Motor neuron (in vitro differentiated cells): Measurements from ENCODE around the gene KCTD7. TPM values are rescaled to one million over a fixed set of nuclear protein-coding genes. Genes with fewer than 3 reads are reported as not detected.
"Not testable (repeated sequence)": the region's sequence is repeated elsewhere in the genome, so short reads cannot be mapped to it uniquely, and the experiment has no call there.

ENCODE experiments used
- ATAC-seq, 8 experiments: fragments of 200-7000 bp; cut with Tn5 transposase; replicated peaks in 6 of 8; 2 replicates each; pipeline ENCODE4 v1.8.0; 2021; ENCODE audit warnings: mild to moderate bottlenecking in 8 of 8, moderate library complexity in 8 of 8
- H3K27ac ChIP-seq, 2 donors: fragments of 250-450 bp; sonication (Bioruptor Pico); 2 replicates each; pipeline ENCODE4 v1.9.0; 2021; ENCODE audit warnings: antibody characterized with exemption in 2 of 2, mild to moderate bottlenecking in 2 of 2, moderate library complexity in 1 of 2
- H3K4me1 ChIP-seq, 2 donors: fragments of 250-450 bp; sonication (Bioruptor Pico); replicated peaks in 1 of 2; 2 replicates each; pipeline ENCODE4 v1.6.1; 2021; ENCODE audit warnings: antibody characterized with exemption in 2 of 2, mild to moderate bottlenecking in 2 of 2, moderate library complexity in 1 of 2
- H3K4me3 ChIP-seq, 5 donors: fragments of 250-450 bp; sonication (Bioruptor Pico); 2 replicates each; pipeline ENCODE4 v1.9.0; 2021; ENCODE audit warnings: antibody characterized with exemption in 5 of 5, mild to moderate bottlenecking in 5 of 5, moderate library complexity in 4 of 5
- WGBS, 10 experiments: fragments of 450-650 bp; shearing (Covaris generic); methylation state at CpG; one replicate each; pipeline ENCODE4 v1.0.0; 2022; 5-methylcytosine and 5-hydroxymethylcytosine counted together
- in situ Hi-C, 9 experiments: fragments of 400-800 bp; cut with MboI; loops; one replicate each; pipeline ENCODE4 v1.15.0; 2021; ENCODE audit warnings: low sequenced_read_pairs in 9 of 9, low pct_unique_long_range_greater_than_20kb in 2 of 9; ENCODE audit not compliant: unreplicated experiment in 9 of 9
- total RNA-seq, 8 experiments: library from RNA; unstranded; fragments of 300-600 nt; gene quantifications; 2 replicates each; pipeline versions ENCODE4 v1.2.3 to v1.2.4, GENCODE V29; 2022

KCTD7 gene
- total RNA-seq, 8 experiments from 2014 or later, result 6.5 to 34.3 (median 21.1) TPM

GRCh38 chr7:66592597-66593146 is 36.0 kb upstream of the KCTD7 start:
- in situ Hi-C loops, result not testable (repeated sequence)

GRCh38 chr7:66594082-66594481 is 34.6 kb upstream of the KCTD7 start:
- H3K4me3 ChIP-seq, in situ Hi-C loops, ATAC-seq, H3K27ac ChIP-seq: not testable (repeated sequence)
- peaks cover 13 to 18% of the 10 kb centered on the region in 2 donors for H3K4me1 ChIP-seq
- WGBS, 10 experiments, result 78 to 100% (median 88%) methylated on average over 1 to 5 of the region's 8 CpGs; no CpG with 5 or more reads in 2 of the 10 experiments

More at GRCh38 chr7:66592597-66593146, 36.0 kb upstream of the KCTD7 start:
- peaks cover 13 to 18% of the 10 kb centered on the region in 2 donors for H3K4me1 ChIP-seq
- H3K4me3 ChIP-seq, result peak overlapping the region; percentile 60 to 99 (median 93)
- H3K27ac ChIP-seq, result peak overlapping the region; percentile 49 to 85
- 0 to 40% (median 0%) methylated on average over 1 to 3 of the region's 4 CpGs; no CpG with 5 or more reads in 4 of the 10 experiments for WGBS, 10 experiments
- ATAC-seq, result peak in 5 of 8 experiments; percentile 5 to 29 (median 18)

DNA sequence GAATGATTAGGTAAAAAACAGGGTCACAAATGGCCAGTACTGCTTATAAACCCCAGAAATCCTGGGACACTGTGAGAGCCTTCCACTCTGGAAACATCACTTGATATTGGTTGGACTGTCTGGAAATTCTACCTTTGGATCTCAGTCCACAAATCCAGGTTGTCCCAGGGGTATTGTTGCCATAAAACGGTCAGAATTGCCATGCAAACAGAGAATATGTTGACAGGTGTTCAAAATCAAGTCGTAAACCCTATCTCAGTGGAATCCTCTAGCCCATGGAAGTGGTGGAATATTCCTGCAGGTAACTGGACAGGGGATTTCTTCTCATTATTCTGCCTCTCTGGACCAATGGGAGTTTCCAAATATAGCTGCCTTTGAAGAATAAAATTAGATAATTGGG is 31.2 kb upstream of the KCTD7 start:
- no peak for ATAC-seq
- in situ Hi-C loops, result no loop called here
- Histone ChIP-seq H3K4me3 (no peak overlapping the region), H3K27ac (no peak overlapping the region), H3K4me1 (peaks cover 8% of the 10 kb centered on the region in 2 donors)
- 17 to 80% (median 50%) methylated on average over 1 to 2 of the region's 2 CpGs; no CpG with 5 or more reads in 3 of the 10 experiments for WGBS, 10 experiments

- in situ Hi-C loops, result no loop called here
- no peak for ATAC-seq
- WGBS, 10 experiments, result 57 to 100% (median 100%) methylated on average over 1 to 3 of the region's 3 CpGs; no CpG with 5 or more reads in 5 of the 10 experiments
- Histone ChIP-seq H3K4me3 (no peak overlapping the region), H3K4me1 (no peaks in the 10 kb centered on the region), H3K27ac (no peak overlapping the region)
These were observed 26.5 kb upstream of the KCTD7 start for GRCh38 chr7:66602159-66602558.

DNA sequence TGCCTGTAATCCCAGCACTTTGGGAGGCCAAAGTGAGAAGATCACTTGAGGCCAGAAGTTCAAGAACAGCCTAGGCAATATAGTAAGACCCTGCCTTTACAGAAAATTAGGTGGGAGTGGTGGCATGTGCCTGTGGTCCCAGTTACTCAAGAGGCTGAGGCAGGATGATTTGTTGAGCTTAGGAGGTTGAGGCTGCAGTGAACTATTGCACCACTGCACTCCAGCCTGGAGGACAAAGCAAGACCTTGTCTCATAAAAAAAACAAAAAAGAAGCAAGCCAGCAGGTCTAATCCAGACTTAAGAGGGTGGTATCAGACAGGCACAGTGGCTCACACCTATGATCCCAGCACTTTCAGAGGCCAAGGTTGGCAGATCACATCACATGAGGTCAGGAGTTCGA is 24.5 kb upstream of the KCTD7 start:
- H3K4me3 ChIP-seq, result no peak overlapping the region
- no peak overlapping the region for H3K27ac ChIP-seq
- ATAC-seq, result no peak
- in situ Hi-C loops, result no loop called here
- H3K4me1 ChIP-seq, result no peaks in the 10 kb centered on the region
- WGBS, 10 experiments, result 20 to 100% (median 100%) methylated on average over 1 of the region's 1 CpG; no CpG with 5 or more reads in 5 of the 10 experiments

DNA sequence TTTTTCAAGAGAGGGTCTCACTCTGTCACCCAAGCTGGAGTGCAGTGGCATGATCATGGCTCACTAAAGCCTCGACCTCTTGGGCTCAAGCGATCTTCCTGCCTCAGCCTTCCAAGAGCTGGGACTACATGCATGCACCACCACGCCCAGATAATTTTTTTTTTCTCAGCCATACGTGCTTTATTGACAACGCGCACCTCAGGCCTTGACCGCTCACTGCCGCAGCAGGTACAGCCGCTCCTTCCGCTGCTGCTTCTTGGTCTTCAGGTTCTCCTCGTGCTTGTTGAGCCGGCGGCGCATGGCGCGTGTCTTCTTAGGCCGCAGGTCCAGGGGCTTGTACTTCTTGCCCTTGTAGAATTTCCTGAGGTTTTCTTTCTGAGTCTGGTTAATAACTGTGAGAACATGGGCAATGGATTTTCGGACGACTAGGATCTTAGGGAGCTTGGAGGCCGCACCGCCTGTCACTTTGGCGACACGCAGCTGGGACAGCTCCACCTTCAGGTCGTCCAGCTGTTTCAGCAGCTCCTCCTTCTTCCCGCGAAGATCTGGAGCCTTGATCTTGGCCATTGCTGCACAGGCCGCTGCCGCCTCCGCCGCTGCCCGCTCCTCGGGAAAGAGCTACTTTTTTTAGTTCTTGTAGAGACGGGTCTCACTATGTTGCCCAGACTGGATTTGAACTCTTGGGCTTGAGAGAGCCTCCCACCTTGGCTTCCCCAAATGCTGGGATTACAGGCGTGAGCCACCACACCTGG is 22.0 kb upstream of the KCTD7 start:
- in situ Hi-C loops, H3K4me3 ChIP-seq, H3K27ac ChIP-seq, H3K4me1 ChIP-seq, ATAC-seq: not testable (repeated sequence)
- WGBS, 10 experiments, result 73 to 95% (median 93%) methylated on average over 3 to 28 of the region's 34 CpGs; no CpG with 5 or more reads in 2 of the 10 experiments

DNA sequence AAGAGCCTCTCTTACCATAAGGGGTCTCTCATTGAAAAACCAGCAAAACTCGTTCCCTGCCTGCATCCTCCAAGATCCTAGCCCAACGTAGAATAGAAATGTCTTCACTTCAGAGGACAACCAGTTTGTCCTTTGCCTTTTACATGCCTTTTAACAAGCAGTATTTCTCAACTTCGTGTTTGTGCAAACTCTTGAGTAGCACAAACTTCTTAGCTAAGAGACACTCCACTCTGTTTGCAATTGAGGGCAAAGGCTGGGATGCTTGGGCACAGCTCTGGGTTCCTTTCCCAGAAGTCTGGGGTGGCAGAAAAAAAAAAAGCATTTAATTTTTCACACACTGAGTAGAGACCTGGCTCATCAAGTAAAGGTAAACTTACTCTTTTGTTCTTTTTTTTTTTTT is 19.5 kb upstream of the KCTD7 start:
- no peak for ATAC-seq
- no peak overlapping the region for H3K27ac ChIP-seq
- no peaks in the 10 kb centered on the region for H3K4me1 ChIP-seq
- no peak overlapping the region for H3K4me3 ChIP-seq
- WGBS, 10 experiments, result 28 to 75% (median 61%) methylated on average over 1 to 3 of the region's 3 CpGs; no CpG with 5 or more reads in 1 of the 10 experiments
- in situ Hi-C loops, result no loop called here

GRCh38 chr7:66614596-66614995 is 14.1 kb upstream of the KCTD7 start:
- WGBS, 10 experiments, result no CpG with 5 or more reads among the region's 33 CpGs
- ATAC-seq, H3K4me3 ChIP-seq, H3K4me1 ChIP-seq, H3K27ac ChIP-seq, in situ Hi-C loops: not testable (repeated sequence)

DNA sequence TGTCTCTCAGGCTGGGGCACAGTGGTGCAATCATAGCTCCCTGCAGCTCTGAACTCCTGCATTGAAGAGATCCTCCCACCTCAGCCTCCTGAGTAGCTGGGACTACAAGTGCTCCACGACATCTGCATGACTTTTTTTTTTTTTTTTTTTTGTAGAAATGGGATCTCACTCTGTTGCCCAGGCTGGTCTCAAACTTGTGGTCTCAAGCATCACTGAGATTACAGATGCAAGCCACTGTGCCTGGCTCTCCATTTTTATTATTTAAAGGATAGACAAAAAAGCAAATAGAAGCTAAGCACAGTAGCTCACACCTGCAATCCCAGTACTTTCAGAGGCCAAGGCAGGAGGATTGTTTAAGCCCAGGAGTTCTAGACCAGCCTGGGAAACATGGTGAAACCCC is 13.0 kb upstream of the KCTD7 start:
- Histone ChIP-seq H3K27ac (no peak overlapping the region), H3K4me1 (peaks cover 7 to 8% of the 10 kb centered on the region in 2 donors), H3K4me3 (no peak overlapping the region)
- WGBS, 10 experiments, result 0 to 100% (median 83%) methylated on average over 1 of the region's 1 CpG; no CpG with 5 or more reads in 1 of the 10 experiments
- no peak for ATAC-seq
- in situ Hi-C loops, result no loop called here

DNA sequence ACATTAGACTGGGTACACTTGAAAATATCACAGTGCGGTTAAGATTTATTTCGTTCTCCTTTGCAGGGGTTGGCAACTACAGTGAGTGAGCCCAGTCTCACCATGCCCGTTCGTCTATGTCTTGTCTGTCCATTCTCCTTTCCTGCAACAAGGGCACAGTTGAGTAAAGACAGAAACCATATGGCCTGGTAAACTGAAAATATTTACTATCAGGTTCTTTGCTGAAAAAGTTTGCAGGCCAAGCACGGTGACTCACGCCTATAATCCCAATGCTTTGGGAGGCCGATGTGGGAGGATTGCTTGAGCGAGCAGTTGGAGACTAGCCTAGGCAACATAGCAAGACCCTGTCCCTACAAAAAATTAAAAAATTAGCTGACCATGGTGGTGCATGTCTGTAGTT is 11.4 kb upstream of the KCTD7 start:
- 60 to 100% (median 92%) methylated on average over 1 to 8 of the region's 8 CpGs for WGBS, 10 experiments
- Histone ChIP-seq H3K4me1 (peaks cover 7 to 8% of the 10 kb centered on the region in 2 donors), H3K4me3 (no peak overlapping the region), H3K27ac (no peak overlapping the region)
- in situ Hi-C loops, result no loop called here
- no peak for ATAC-seq

DNA sequence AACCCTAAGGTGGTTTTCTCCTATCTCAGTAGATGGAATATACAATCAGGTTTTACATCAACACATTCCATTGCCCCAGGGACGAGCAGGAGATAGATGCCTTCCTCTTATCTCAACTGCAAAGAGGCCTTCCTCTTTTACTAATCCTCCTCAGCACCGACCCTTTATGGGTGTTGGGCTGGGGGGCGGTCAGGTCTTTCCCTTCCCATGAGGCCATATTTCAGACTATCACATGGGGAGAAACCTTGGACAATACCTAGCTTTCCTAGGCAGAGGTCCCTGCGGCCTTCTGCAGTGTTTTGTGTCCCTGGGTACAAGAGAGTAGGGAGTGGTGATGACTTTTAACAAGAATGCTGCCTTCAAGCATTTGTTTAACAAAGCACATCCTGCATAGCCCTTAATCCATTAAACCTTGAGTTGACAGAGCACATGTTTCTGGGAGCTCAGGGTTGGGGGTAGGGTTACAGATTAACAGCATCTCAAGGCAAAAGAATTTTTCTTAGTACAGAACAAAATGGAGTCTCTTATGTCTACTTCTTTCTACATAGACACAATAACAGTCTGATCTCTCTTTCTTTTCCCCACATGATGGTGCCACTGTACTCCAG is 9.2 kb upstream of the KCTD7 start:
- 18 to 100% (median 33%) methylated on average over 1 to 4 of the region's 4 CpGs; no CpG with 5 or more reads in 2 of the 10 experiments for WGBS, 10 experiments
- not testable (repeated sequence) for ATAC-seq

GRCh38 chr7:66626331-66626934 is 2.2 kb upstream of the KCTD7 start:
- 24 to 100% (median 50%) methylated on average over 1 to 3 of the region's 3 CpGs; no CpG with 5 or more reads in 2 of the 10 experiments for WGBS, 10 experiments
- H3K4me1 ChIP-seq, result peaks cover 10 to 16% of the 10 kb centered on the region in 2 donors
- no peak overlapping the region for H3K4me3 ChIP-seq
- in situ Hi-C loops, result no loop called here
- ATAC-seq, result no peak
- H3K27ac ChIP-seq, result no peak overlapping the region

More for the DNA sequence above, 9.2 kb upstream of the KCTD7 start:
- H3K4me3 ChIP-seq, in situ Hi-C loops, H3K4me1 ChIP-seq: not testable (repeated sequence)
- H3K27ac ChIP-seq, result peak overlapping the region in 1 of 2 donors; percentile 78
